ENCODE measurements around the gene CENPK. TPM values are rescaled to one million over a fixed set of nuclear protein-coding genes. Genes with fewer than 3 reads are reported as not detected.
A peak's percentile ranks its signal among the peaks of the same experiment; 100 is the strongest.

CENPK gene
- total RNA-seq, 1 donor from 2014 or later = 28.9 TPM

- Mint-ChIP-seq H3K4me3 (ENCODE audit: unreplicated experiment) (peak overlapping the region; percentile 33), H3K4me1 (ENCODE audit: unreplicated experiment) (peaks cover 24% of the 10 kb centered on the region), H3K36me3 (ENCODE audit: low read depth, unreplicated experiment) (peaks cover 18% of the 10 kb centered on the region), H3K9me3 (ENCODE audit: unreplicated experiment) (no peaks in the 10 kb centered on the region), H3K27me3 (ENCODE audit: unreplicated experiment) (peaks cover 3% of the 10 kb centered on the region), H3K27ac (ENCODE audit: unreplicated experiment) (no peak overlapping the region)
- DNase-seq (ENCODE audit: low spot score) = no peak
- TF ChIP-seq CTCF (IDR thresholded peaks at IDR 0.05; ENCODE audit: unreplicated experiment) = no peak
Measured at GRCh38 chr5:65544473-65544872, 18.5 kb downstream of the CENPK start.

- TF ChIP-seq CTCF (IDR thresholded peaks at IDR 0.05; ENCODE audit: unreplicated experiment) = no peak
- H3K27ac Mint-ChIP-seq (ENCODE audit: unreplicated experiment) = no peak overlapping the region
- H3K27me3 Mint-ChIP-seq (ENCODE audit: unreplicated experiment) = no peaks in the 10 kb centered on the region
- no peak for DNase-seq (ENCODE audit: low spot score)
- H3K9me3 Mint-ChIP-seq (ENCODE audit: unreplicated experiment) = no peaks in the 10 kb centered on the region
- H3K4me1 Mint-ChIP-seq (ENCODE audit: unreplicated experiment) = peaks cover 3% of the 10 kb centered on the region
- peaks cover 4% of the 10 kb centered on the region for H3K36me3 Mint-ChIP-seq (ENCODE audit: low read depth, unreplicated experiment)
- no peak overlapping the region for H3K4me3 Mint-ChIP-seq (ENCODE audit: unreplicated experiment)
Measured at GRCh38 chr5:65539827-65540226, 23.1 kb downstream of the CENPK start.

DNA sequence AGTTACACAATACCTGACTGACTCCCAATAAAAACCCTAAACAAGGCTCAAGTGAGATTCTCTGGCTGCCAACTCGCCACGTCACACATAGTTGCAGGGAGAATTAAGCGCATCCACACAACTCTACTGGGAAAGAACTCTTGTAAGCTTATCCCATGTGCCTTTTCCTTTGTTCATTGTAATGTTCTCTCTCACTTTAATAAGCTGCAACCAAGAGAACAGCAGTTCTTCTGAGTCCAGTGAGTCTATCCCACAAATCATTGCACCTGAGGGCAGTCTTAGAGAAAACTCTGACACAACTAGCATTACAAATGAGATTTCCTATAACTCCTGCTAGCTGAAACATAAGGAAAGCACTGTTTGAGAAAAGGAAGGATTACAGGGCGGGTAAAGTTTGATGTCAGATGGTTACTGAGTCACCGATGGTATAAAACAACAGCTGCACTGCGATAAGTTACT, 27.4 kb downstream of the CENPK start:
- Mint-ChIP-seq H3K4me1 (ENCODE audit: unreplicated experiment) (no peaks in the 10 kb centered on the region), H3K9me3 (ENCODE audit: unreplicated experiment) (no peaks in the 10 kb centered on the region), H3K27me3 (ENCODE audit: unreplicated experiment) (no peaks in the 10 kb centered on the region), H3K27ac (ENCODE audit: unreplicated experiment) (no peak overlapping the region), H3K4me3 (ENCODE audit: unreplicated experiment) (no peak overlapping the region), H3K36me3 (ENCODE audit: low read depth, unreplicated experiment) (no peaks in the 10 kb centered on the region)
- no peak for TF ChIP-seq CTCF (IDR thresholded peaks at IDR 0.05; ENCODE audit: unreplicated experiment)
- no peak for DNase-seq (ENCODE audit: low spot score)

DNA sequence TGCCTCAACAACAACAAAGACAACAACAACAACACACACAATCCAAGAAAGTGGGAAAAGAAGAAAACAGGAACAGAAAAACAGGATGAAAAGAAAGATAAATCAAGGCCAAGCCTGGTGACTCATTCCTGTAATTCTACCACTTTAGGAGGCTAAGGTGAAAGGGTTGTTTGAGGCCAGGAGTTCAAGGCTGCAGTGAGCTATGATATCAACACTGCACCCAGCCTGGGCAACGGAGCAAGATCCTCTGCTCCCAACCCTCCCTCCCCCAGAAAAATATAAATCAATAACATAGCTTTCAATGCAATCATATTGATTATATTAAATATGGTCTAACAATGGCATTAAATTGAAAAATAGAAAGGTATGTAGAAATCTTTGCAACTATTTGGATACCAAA, 32.1 kb downstream of the CENPK start:
- H3K9me3 Mint-ChIP-seq (ENCODE audit: unreplicated experiment) = no peaks in the 10 kb centered on the region
- no peak overlapping the region for H3K4me3 Mint-ChIP-seq (ENCODE audit: unreplicated experiment)
- H3K36me3 Mint-ChIP-seq (ENCODE audit: low read depth, unreplicated experiment) = peaks cover 4% of the 10 kb centered on the region
- peaks cover 1% of the 10 kb centered on the region for H3K27me3 Mint-ChIP-seq (ENCODE audit: unreplicated experiment)
- no peak for TF ChIP-seq CTCF (IDR thresholded peaks at IDR 0.05; ENCODE audit: unreplicated experiment)
- DNase-seq (ENCODE audit: low spot score) = no peak
- H3K27ac Mint-ChIP-seq (ENCODE audit: unreplicated experiment) = no peak overlapping the region
- no peaks in the 10 kb centered on the region for H3K4me1 Mint-ChIP-seq (ENCODE audit: unreplicated experiment)

DNA sequence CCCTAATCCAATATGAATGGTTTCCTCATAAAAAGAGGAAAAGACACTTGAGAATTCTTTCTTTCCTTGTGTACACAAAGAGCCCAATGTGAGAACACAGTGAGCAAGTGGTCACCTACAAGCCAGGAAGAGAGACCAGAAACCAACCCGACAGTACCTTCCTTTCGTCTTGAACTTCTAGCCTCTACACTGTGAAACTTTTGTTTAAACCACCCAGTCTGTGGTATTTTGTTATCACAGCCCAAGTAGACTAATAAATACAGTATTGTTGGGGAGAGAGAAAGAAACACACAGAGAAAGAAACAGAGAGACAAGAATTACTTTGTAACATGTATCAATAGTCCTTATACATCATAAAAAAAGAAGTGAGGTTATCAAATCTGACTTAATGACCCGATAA, 37.2 kb downstream of the CENPK start:
- Mint-ChIP-seq H3K27me3 (ENCODE audit: unreplicated experiment) (peaks cover 1% of the 10 kb centered on the region), H3K9me3 (ENCODE audit: unreplicated experiment) (no peaks in the 10 kb centered on the region), H3K4me3 (ENCODE audit: unreplicated experiment) (no peak overlapping the region), H3K36me3 (ENCODE audit: low read depth, unreplicated experiment) (peaks cover 4% of the 10 kb centered on the region), H3K4me1 (ENCODE audit: unreplicated experiment) (peaks cover 3% of the 10 kb centered on the region), H3K27ac (ENCODE audit: unreplicated experiment) (no peak overlapping the region)
- no peak for DNase-seq (ENCODE audit: low spot score)
- TF ChIP-seq CTCF (IDR thresholded peaks at IDR 0.05; ENCODE audit: unreplicated experiment) = no peak
